ENCODE results near the gene GTF2IRD1.

DNA sequence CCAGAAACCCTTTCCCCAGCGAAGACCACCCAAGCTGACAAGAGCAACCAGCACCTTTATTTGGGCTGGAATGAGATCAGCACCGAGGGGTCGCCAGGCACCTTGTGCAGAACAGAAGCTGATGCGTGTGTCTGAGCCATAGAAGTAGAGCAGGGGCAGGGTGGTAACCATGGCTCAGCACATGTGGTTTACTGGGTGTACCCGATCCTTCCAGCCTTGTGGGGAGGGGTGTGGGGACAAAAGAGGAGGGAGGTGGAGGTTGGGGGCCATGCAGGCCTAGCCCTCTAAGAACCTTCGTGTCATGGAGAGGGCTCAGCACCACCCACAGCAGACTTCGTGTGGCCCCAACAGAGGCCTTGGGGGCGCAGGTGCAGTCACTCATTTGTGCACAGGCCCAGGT lies 119.8 kb downstream of the GTF2IRD1 start:
- no peak for TF ChIP-seq SMC3 (IDR thresholded peaks at IDR 0.05; ENCODE audit: low read depth, low read length)
- TF ChIP-seq CTCF (conservative IDR thresholded peaks at IDR 0.05; ENCODE audit: low read depth, low read length) = no peak
- TF ChIP-seq POLR2A (IDR thresholded peaks at IDR 0.05; ENCODE audit: low read depth, low read length) = no peak

All from IMR-90 (cell line).